B cell (primary cell): ENCODE data around the gene WDR38. TPM values are rescaled to one million over a fixed set of nuclear protein-coding genes. Genes with fewer than 3 reads are reported as not detected.

Source experiments
- ATAC-seq: fragments of 200-7000 bp; cut with Tn5 transposase; one replicate; pipeline ENCODE4 v1.10.0; 2021; ENCODE audit warnings: low read depth, mild to moderate bottlenecking, moderate number of reproducible peaks, moderate library complexity
- CTCF ChIA-PET: fragments of 350-600 bp; sonication (Branson Sonifier 250); formaldehyde crosslinking; loops from one replicate; lab custom pipeline; 2021; ENCODE audit warnings: antibody characterized with exemption, inconsistent platforms; lab: Charles Lee
- POLR2A ChIA-PET: fragments of 350-600 bp; sonication (Branson Sonifier 250); formaldehyde crosslinking; loops from one replicate; lab custom pipeline; 2021; ENCODE audit warnings: antibody characterized with exemption; lab: Charles Lee
- DNase-seq: peaks from one replicate; pipeline ENCODE4 v3.0.0; 2013
- H2AFZ ChIP-seq: 2 replicates; pipeline ENCODE4 v1.6.1; 2012; ENCODE audit warnings: mild to moderate bottlenecking, low read depth, low read length; ENCODE audit not compliant: insufficient read depth, poor library complexity, severe bottlenecking
- H3K27ac ChIP-seq, 2 donors: 1 replicate in 1 of 2; 2 replicates in 1 of 2; pipeline ENCODE4 v1.5.1; 2012 to 2013; ENCODE audit warnings: low read length in 2 of 2, mild to moderate bottlenecking in 2 of 2, moderate library complexity in 1 of 2
- H3K27me3 ChIP-seq, 4 experiments: fragments of 200-600 bp in 1 of 4; sonication (generic) in 1 of 4; replicated peaks in 1 of 4; 1 replicate in 2 of 4; 2 replicates in 2 of 4; pipeline versions ENCODE4 v1.6.1 to v1.7.0; 2013 to 2016; ENCODE audit warnings: low read length in 3 of 4, mild to moderate bottlenecking in 2 of 4, mixed read lengths in 1 of 4, moderate library complexity in 1 of 4; ENCODE audit not compliant: insufficient read depth in 4 of 4, control insufficient read depth in 3 of 4; ENCODE audit errors: control extremely low read depth in 1 of 4
- H3K36me3 ChIP-seq, 2 experiments: replicated peaks in 1 of 2; 1 replicate in 1 of 2; 2 replicates in 1 of 2; pipeline versions ENCODE4 v1.6.1 to v1.7.1; 2013; ENCODE audit warnings: low read length in 1 of 2; ENCODE audit not compliant: insufficient read depth in 2 of 2, control insufficient read depth in 1 of 2; ENCODE audit errors: control extremely low read depth in 1 of 2, extremely low read depth in 1 of 2
- H3K4me1 ChIP-seq, 2 donors: fragments of 200-600 bp in 1 of 2; sonication (generic) in 1 of 2; 1 replicate in 1 of 2; 2 replicates in 1 of 2; pipeline versions ENCODE4 v1.5.1 to v1.6.1; 2013 to 2017; ENCODE audit warnings: low read length in 2 of 2; ENCODE audit not compliant: control insufficient read depth in 2 of 2, insufficient read depth in 2 of 2
- H3K4me2 ChIP-seq: replicated peaks from 2 replicates; pipeline ENCODE3; 2012; ENCODE audit warnings: mild to moderate bottlenecking, low read depth, low read length; ENCODE audit not compliant: poor library complexity, severe bottlenecking
- H3K4me3 ChIP-seq, 5 experiments: fragments of 200-600 bp in 1 of 5; sonication (generic) in 1 of 5; 1 replicate in 3 of 5; 2 replicates in 2 of 5; pipeline versions ENCODE4 v1.5.1 to v1.7.0; 2011 to 2016; ENCODE audit warnings: low read length in 4 of 5, mild to moderate bottlenecking in 4 of 5, low read depth in 2 of 5, control low read depth in 1 of 5, moderate library complexity in 1 of 5; ENCODE audit not compliant: insufficient read depth in 1 of 5; ENCODE audit errors: control extremely low read depth in 1 of 5, extremely low read depth in 1 of 5
- H3K79me2 ChIP-seq: fragments of 200-600 bp; sonication (generic); one replicate; pipeline ENCODE4 v1.6.0; 2016; ENCODE audit warnings: low read length; ENCODE audit not compliant: control insufficient read depth, insufficient read depth
- H3K9ac ChIP-seq: fragments of 200-600 bp; sonication (generic); 2 replicates; pipeline ENCODE4 v1.6.1; 2017; ENCODE audit warnings: mild to moderate bottlenecking, low read length, moderate library complexity
- H3K9me3 ChIP-seq, 3 donors: one replicate each; pipeline versions ENCODE4 v1.6.1 to v1.7.1; 2013; ENCODE audit warnings: low read length in 2 of 3; ENCODE audit not compliant: control insufficient read depth in 2 of 3, insufficient read depth in 1 of 3; ENCODE audit errors: control extremely low read depth in 1 of 3
- H4K20me1 ChIP-seq: 2 replicates; pipeline ENCODE4 v1.6.0; 2012; ENCODE audit warnings: mild to moderate bottlenecking, low read length; ENCODE audit not compliant: insufficient read depth, control insufficient read depth, poor library complexity, severe bottlenecking
- H3K27ac Mint-ChIP-seq: one replicate; pipeline ENCODE4 v1.8.0; 2021; ENCODE audit warnings: mixed read lengths
- H3K27me3 Mint-ChIP-seq: one replicate; pipeline ENCODE4 v1.8.0; 2021; ENCODE audit warnings: mixed read lengths
- H3K4me1 Mint-ChIP-seq: one replicate; pipeline ENCODE4 v1.8.0; 2021; ENCODE audit warnings: mixed read lengths
- H3K4me3 Mint-ChIP-seq: one replicate; pipeline ENCODE4 v1.8.0; 2021; ENCODE audit warnings: mixed read lengths
- H3K9me3 Mint-ChIP-seq: one replicate; pipeline ENCODE4 v1.8.0; 2022; ENCODE audit warnings: mixed read lengths; ENCODE audit not compliant: insufficient read depth
- EZH2 ChIP-seq: IDR thresholded peaks from 2 replicates; pipeline ENCODE4 v1.6.1; 2012; ENCODE audit warnings: borderline replicate concordance, low read depth, mild to moderate bottlenecking, moderate library complexity, low read length; ENCODE audit not compliant: insufficient read depth, poor library complexity, severe bottlenecking
- WGBS: methylation state at CpG from one replicate; pipeline ENCODE4 v1.1.5; 2013; ENCODE audit warnings: missing lambda C conversion rate; ENCODE audit not compliant: insufficient coverage; 5-methylcytosine and 5-hydroxymethylcytosine counted together
- intact Hi-C: fragments of 100-400 bp; cut with micrococcal nuclease; formaldehyde crosslinking; loops from one replicate; pipeline ENCODE4 v1.10.0; 2022
- polyA plus RNA-seq: library from polyadenylated mRNA; depleted of rRNA; stranded (reverse); fragments of >200 nt; gene quantifications from 2 replicates; pipeline ENCODE4 v1.2.3, GENCODE V29; 2012
- total RNA-seq, 2 donors: library from RNA; stranded (reverse); fragments of 120-200 nt in 1 of 2; gene quantifications; 1 replicate in 1 of 2; 2 replicates in 1 of 2; pipeline versions ENCODE4 v1.2.3 to v1.2.4, GENCODE V29; 2013 to 2022
- TF ChIP-seq, protein P1 (sequence below): fragments of 200-600 bp; IDR thresholded peaks from one replicate; pipeline ENCODE4 v1.8.0; 2022; ENCODE audit warnings: antibody characterized with exemption, mild to moderate bottlenecking

Gene WDR38
- total and polyA plus RNA-seq, 2 donors (not counting 1 experiment from before 2014, with no cell fraction given) = not detected

DNA sequence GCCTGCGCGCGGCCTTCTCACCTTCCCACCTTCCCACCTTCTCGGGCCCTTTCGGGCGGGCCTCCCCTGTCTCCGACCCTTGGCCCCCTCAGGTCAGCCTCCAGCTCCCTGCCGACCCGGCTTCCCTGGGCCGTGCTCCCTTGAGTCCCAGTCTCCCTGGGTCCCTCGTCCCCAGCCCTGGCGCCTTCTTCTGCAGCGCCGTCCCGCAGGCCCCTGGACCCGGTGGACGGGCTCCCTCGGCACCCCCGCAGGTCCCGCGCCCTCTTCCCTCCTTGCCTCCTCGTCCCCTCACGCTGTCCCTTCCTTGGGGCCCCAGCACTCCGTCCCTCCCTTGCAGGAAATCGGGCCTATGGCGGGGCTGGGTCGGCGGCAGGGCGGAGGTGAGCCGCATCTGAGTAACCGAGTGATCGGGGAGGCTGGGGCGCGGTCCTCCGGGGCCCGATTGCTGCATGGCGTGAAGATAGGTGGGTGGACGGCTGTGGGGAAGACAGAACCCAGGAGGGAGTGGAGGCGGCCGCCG lies 16.3 kb downstream of the WDR38 start:
- Mint-ChIP-seq H3K4me3 (peak overlapping the region; percentile 94), H3K27me3 (no peaks in the 10 kb centered on the region), H3K4me1 (peaks cover 58% of the 10 kb centered on the region), H3K9me3 (no peaks in the 10 kb centered on the region), H3K27ac (peak overlapping the region; percentile 97)
- Histone ChIP-seq H3K4me3 (peak overlapping the region; percentile 79 to 100 (median 97)), H3K9me3 (no peaks in the 10 kb centered on the region), H3K36me3 (peaks cover 0 to 28% of the 10 kb centered on the region in 2 experiments), H4K20me1 (peaks cover 45% of the 10 kb centered on the region), H3K27me3 (no peaks in the 10 kb centered on the region), H3K4me2 (peak overlapping the region; percentile 98), H2AFZ (peak overlapping the region; percentile 91), H3K27ac (peak overlapping the region; percentile 84 to 92), H3K4me1 (peaks cover 48 to 58% of the 10 kb centered on the region in 2 donors), H3K9ac (peak overlapping the region; percentile 99), H3K79me2 (peaks cover 64% of the 10 kb centered on the region)
- DNase-seq (no peak), ATAC-seq (peak; percentile 14)
- 0% methylated on average over 27 of the region's 41 CpGs for WGBS
- ChIA-PET CTCF (interaction anchor here (1.3 to 1.7 kb wide), 2 partner anchors 14 to 16 kb away, joined by 3 to 8 read pairs; partner anchors contain the start of gene WDR38), POLR2A (interaction anchor here (0.9 to 1.3 kb wide), 2 partner anchors 16 to 70 kb away, joined by 3 read pairs; partner anchors contain the start of gene WDR38)
- intact Hi-C loops = loop anchor here (1.0 to 10.0 kb wide), 4 partner anchors 8 to 1935 kb away; partner anchors contain the start of genes GOLGA1, RPL35, WDR38 and ZBTB43
- TF ChIP-seq, protein P1, sequence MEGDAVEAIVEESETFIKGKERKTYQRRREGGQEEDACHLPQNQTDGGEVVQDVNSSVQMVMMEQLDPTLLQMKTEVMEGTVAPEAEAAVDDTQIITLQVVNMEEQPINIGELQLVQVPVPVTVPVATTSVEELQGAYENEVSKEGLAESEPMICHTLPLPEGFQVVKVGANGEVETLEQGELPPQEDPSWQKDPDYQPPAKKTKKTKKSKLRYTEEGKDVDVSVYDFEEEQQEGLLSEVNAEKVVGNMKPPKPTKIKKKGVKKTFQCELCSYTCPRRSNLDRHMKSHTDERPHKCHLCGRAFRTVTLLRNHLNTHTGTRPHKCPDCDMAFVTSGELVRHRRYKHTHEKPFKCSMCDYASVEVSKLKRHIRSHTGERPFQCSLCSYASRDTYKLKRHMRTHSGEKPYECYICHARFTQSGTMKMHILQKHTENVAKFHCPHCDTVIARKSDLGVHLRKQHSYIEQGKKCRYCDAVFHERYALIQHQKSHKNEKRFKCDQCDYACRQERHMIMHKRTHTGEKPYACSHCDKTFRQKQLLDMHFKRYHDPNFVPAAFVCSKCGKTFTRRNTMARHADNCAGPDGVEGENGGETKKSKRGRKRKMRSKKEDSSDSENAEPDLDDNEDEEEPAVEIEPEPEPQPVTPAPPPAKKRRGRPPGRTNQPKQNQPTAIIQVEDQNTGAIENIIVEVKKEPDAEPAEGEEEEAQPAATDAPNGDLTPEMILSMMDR = no peak
- no peak for TF ChIP-seq EZH2
